Measurements from ENCODE around the gene GDPGP1. TPM values are rescaled to one million over a fixed set of nuclear protein-coding genes. Genes with fewer than 3 reads are reported as not detected.
"Not testable (repeated sequence)": the region's sequence is repeated elsewhere in the genome, so short reads cannot be mapped to it uniquely, and the experiment has no call there.

The GDPGP1 gene
- total and polyA plus RNA-seq, 2 experiments from 2014 or later = 1.9 to 9.1 TPM

GRCh38 chr15:90287946-90288345 lies 53.9 kb downstream of the GDPGP1 start:
- no peaks in the 10 kb centered on the region for H3K36me3 ChIP-seq
- H3K27ac ChIP-seq = no peak overlapping the region
- H3K9me3 ChIP-seq (ENCODE audit: low read depth) = no peaks in the 10 kb centered on the region
- H3K4me3 ChIP-seq = no peak overlapping the region
- DNase-seq (ENCODE audit: low read depth in 1 of 2, low spot score in 1 of 2) = no peak
- TF ChIP-seq CTCF (IDR thresholded peaks at IDR 0.05; ENCODE audit: low read depth, low read length) = no peak
- H3K4me1 ChIP-seq (ENCODE audit: low read depth) = peaks cover 2% of the 10 kb centered on the region
- H3K27me3 ChIP-seq = no peaks in the 10 kb centered on the region

DNA sequence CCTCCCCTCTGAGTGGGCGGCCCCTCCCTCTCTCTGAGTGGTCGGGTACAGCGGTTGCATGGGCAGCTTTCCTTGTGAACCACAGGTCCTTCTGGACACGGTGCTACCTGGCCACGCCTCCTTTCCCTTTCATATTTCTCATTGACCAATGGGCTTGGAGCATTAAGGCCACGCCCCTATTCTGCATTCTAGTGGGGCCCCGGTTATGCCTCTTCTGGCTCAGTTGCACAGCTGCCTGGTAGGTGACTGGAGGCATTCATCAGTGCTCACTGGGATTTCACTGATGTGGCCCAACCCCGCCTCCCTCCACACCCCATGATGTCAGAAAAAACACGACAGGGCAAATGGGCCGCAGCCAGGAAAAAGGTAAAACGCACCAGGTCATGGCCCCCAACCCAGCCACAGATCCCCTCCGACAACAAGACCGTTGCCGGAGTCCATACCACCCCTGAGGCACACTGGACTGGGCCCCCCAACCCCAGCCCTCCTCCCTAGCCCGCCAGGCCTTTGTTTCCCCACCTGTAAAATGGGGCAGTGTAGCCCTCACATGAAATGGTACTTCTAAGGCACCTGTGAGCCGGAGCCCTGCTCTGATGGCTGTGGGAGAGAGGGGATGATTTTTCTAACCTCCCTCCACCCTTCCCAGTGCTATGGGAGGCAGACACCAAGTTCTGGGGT lies 57.8 kb downstream of the GDPGP1 start:
- Histone ChIP-seq H3K27me3 (no peaks in the 10 kb centered on the region), H3K27ac (no peak overlapping the region), H3K9me3 (ENCODE audit: low read depth) (no peaks in the 10 kb centered on the region), H3K4me1 (ENCODE audit: low read depth) (no peaks in the 10 kb centered on the region), H3K4me3 (no peak overlapping the region), H3K36me3 (no peaks in the 10 kb centered on the region)
- TF ChIP-seq CTCF (IDR thresholded peaks at IDR 0.05; ENCODE audit: low read depth, low read length) = no peak
- peak in 1 of 2 donors; percentile 43 for DNase-seq (ENCODE audit: low read depth in 1 of 2, low spot score in 1 of 2)

- TF ChIP-seq CTCF (IDR thresholded peaks at IDR 0.05; ENCODE audit: low read depth, low read length) = peak; percentile 79
- H3K9me3 ChIP-seq (ENCODE audit: low read depth); H3K36me3 ChIP-seq; H3K27me3 ChIP-seq; H3K4me1 ChIP-seq (ENCODE audit: low read depth); H3K4me3 ChIP-seq; H3K27ac ChIP-seq: not testable (repeated sequence)
- DNase-seq (ENCODE audit: low read depth in 1 of 2, low spot score in 1 of 2) = peak; percentile 49 to 74
These were observed 59.2 kb downstream of the GDPGP1 start for GRCh38 chr15:90293040-90293810.

- Histone ChIP-seq H3K4me3 (no peak overlapping the region), H3K4me1 (ENCODE audit: low read depth) (no peaks in the 10 kb centered on the region)
- no peak for TF ChIP-seq CTCF (IDR thresholded peaks at IDR 0.05; ENCODE audit: low read depth, low read length)
These were observed 60.1 kb downstream of the GDPGP1 start for GRCh38 chr15:90294159-90294558.

GRCh38 chr15:90294601-90295269 lies 60.7 kb downstream of the GDPGP1 start:
- Histone ChIP-seq H3K9me3 (ENCODE audit: low read depth) (no peaks in the 10 kb centered on the region), H3K4me3 (no peak overlapping the region), H3K27ac (no peak overlapping the region), H3K36me3 (no peaks in the 10 kb centered on the region), H3K27me3 (no peaks in the 10 kb centered on the region), H3K4me1 (ENCODE audit: low read depth) (no peaks in the 10 kb centered on the region)
- no peak for DNase-seq (ENCODE audit: low read depth in 1 of 2, low spot score in 1 of 2)
- TF ChIP-seq CTCF (IDR thresholded peaks at IDR 0.05; ENCODE audit: low read depth, low read length) = no peak

More at GRCh38 chr15:90294159-90294558, 60.1 kb downstream of the GDPGP1 start:
- no peaks in the 10 kb centered on the region for H3K36me3 ChIP-seq
- DNase-seq (ENCODE audit: low read depth in 1 of 2, low spot score in 1 of 2) = no peak
- no peak overlapping the region for H3K27ac ChIP-seq
- H3K27me3 ChIP-seq = no peaks in the 10 kb centered on the region
- H3K9me3 ChIP-seq (ENCODE audit: low read depth) = no peaks in the 10 kb centered on the region

Measured in cardiac muscle cell (in vitro differentiated cells and primary cell).